HCEC 1CT (cell line): Measurements from ENCODE around the gene KCNJ6.
"Not testable (repeated sequence)": the region's sequence is repeated elsewhere in the genome, so short reads cannot be mapped to it uniquely, and the experiment has no call there.

ENCODE experiments used
- DNase-seq: peaks from one replicate; pipeline ENCODE4 v3.0.0-alpha.2; 2017

The KCNJ6 gene

DNA sequence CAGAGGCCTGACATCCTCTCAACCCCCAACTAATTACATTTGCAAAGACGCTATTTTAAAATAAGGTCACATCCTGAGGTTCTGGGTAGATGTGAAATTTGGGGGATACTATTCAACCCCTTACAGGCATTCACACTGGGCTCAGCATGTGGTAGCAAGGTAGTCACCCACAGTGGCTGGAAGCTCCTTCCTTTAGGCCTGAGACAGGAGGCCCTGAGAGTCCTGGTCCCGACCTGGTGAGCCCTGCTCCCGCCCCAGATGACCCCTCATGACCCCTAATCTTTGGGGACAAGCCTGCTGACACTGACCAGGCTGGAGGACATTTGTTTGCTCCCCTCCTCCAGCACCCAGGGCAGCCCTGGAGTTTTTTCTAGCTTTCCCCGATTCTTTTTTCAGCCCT is 323.8 kb downstream of the KCNJ6 start:
- DNase-seq = no peak

GRCh38 chr21:37591994-37592393 is 324.3 kb downstream of the KCNJ6 start:
- not testable (repeated sequence) for DNase-seq

DNA sequence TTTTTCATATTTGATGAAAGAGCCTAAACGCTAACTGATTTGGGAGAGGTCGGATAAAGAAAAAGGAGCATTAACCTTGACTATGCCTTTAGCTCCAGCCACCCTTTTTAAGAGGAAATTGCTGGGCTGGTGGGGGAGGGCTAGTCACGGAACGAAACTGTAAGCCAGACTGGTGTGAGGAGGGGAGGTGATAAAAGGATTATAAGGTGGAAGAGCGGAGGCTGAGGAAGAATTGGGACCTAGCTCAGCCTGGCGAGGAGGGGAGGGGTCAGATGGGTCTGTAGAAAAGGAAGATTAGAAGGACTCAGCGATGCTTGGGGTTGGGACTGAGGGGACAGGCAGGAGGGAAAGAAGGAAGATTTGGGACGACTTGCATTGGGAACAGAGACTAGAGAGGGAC is 325.4 kb downstream of the KCNJ6 start:
- not testable (repeated sequence) for DNase-seq

DNA sequence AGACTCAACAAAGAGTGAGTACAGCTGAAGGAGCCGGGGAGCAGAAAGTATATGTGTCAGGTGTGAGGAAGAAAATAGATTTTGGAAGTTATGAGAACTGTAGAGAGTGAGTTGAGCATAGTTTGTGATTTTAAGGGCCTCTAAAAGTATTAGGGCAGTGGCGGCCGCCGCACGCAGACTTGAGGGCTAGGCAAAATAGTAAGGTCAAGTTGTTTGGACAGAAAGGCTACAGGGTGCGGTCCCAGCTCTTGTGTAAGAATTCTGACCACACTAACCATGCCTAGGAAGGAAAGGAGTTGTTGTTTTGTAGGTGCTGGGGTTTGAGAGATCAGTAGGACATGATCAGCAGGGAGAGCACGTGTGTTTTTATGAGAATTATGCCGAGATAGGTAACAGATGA is 327.6 kb downstream of the KCNJ6 start:
- DNase-seq = not testable (repeated sequence)

- DNase-seq = no peak
Measured at GRCh38 chr21:37587635-37588177, 328.6 kb downstream of the KCNJ6 start.

DNA sequence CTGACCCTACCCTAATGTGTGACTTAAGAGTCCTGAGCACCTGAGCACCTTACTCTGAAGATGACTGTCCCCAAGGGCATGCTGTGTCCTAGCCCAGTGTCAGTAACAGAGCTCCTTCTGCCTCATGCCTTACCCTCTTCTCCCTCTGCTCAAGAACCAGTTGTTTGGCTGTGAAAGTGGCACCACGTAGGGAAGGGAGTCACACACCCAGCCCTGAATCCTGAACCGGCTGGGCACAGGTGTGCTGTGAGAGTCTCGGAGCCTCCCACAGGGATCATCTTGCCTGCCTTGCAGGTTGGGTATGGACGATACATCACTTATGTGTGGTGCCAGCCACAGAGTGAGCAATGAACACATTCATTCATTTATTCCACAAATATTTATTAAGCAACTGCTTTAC is 329.1 kb downstream of the KCNJ6 start:
- no peak for DNase-seq

DNA sequence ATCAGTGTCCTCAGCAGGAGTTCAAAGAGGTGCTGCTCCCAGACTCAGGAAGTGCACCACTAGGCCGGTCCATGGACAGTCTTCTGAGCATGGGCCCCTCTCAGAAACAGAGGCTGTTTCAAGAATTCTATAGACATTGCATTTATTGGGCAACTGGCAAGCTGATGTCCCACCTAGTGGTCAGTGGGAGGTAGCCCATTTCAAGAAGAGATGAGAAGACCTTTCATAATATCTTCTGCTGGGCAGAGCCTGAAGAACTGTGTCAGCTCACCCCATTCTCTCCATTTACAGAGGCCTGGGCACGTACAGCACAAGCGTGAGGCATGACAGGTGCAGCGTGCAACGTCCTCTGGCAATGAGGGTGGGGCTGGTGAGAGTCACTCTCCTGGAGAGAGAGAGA is 333.7 kb downstream of the KCNJ6 start:
- peak; percentile 70 for DNase-seq

DNA sequence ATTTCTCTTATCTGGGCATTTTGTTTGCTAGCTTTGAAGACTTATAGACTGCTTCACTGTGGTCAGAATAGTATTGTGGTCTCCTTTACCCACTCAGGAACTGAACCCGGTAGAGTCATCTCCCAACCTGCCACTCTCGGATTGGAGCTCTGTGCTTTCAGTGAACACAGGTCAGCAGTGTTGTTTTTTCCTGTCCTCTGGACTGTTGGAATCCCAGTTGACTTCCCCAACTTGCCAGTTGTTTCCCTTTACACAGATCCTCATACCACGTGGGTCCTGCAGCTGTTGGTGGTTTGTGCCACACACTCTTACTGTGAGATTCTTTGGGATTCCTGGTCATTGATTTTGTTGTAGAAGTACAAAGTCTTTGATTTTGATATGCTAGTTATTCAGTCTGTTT is 335.6 kb downstream of the KCNJ6 start:
- DNase-seq = no peak

DNA sequence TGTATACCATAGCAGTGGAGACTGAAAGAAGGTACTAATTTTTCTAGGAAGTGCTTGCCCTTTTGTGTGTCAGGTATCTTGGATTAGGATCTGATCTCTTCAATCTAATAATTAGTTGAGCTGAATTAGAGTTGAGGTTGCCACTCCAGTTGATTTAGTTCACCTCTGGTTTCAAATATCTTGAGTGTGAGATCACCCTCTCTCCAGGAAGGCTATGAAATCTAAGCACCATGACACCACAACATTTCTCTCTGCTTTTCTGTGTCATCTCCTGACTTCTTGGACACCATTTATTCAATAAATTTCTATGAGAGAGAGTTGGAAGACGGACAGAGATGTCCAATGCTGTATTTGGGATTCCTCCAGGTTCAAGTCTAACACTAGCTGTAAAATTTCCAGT is 336.9 kb downstream of the KCNJ6 start:
- DNase-seq = no peak

- DNase-seq = no peak
Measured at GRCh38 chr21:37578471-37579126, 337.7 kb downstream of the KCNJ6 start.

GRCh38 chr21:37576929-37577328 is 339.3 kb downstream of the KCNJ6 start:
- DNase-seq = not testable (repeated sequence)

GRCh38 chr21:37575580-37575979 is 340.7 kb downstream of the KCNJ6 start:
- DNase-seq = no peak

- DNase-seq = no peak
Measured at GRCh38 chr21:37574751-37575150, 341.5 kb downstream of the KCNJ6 start.

- DNase-seq = no peak
Measured at GRCh38 chr21:37574316-37574715, 341.9 kb downstream of the KCNJ6 start.

DNA sequence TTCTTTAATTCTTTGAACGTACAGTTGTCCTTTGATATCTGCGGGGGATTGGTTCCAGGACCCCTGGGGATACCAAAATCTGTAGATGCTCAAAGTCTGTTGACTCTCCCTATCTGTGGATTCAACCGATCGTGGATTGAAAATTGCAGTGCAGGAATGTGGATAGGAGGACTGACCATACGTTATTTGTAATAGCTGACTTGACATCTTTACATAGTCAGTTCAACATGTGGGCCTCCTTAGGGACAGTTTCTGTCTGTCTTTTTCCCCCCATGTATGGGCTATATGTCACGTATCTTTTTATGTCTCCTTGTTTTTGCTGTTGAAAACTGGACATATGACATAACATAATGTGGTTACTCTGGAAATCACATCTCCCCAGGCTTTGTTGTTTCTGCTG is 344.8 kb downstream of the KCNJ6 start:
- DNase-seq = no peak

- no peak for DNase-seq
Measured at GRCh38 chr21:37568916-37569315, 347.3 kb downstream of the KCNJ6 start.

- no peak for DNase-seq
Measured at GRCh38 chr21:37568415-37568814, 347.8 kb downstream of the KCNJ6 start.

DNA sequence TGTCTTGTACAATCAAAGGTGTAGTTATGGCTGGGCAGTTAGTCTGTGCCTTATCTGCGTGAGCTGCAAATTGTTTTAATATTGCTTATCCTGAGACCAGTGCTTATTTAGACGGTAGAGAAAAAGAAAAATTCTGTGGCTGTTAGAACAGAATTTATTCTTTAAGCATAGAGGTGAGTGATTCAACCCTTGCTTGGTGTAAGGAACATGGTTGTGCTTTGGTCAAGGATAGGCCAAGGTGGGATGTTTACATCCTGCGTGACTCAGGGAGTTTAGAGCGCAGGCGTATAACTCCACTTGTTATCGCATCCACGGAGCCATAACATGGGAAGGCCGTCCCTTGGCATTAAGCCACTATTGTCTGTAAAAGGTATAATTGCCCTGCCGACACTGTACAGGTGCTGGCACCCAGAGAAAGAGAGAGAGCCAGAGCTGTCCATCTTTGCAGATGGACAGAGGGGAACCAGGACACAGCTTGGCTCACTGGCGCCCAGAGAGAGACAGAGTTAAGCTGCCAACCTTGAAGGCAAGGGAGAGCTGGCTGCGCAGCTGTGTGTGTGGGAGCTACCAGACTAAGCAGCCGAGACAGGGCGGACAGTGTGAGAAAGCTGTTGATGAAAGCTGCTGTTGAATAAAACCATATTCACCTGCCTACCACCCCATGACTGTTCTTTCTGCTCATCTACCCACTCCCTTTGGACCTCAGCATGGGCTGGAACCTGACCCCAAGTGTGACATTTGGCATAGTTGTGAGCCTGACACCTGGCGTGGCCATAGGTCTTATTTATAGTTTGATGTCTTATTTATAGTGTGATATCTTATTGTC is 349.3 kb downstream of the KCNJ6 start:
- no peak for DNase-seq

GRCh38 chr21:37565530-37566223 is 350.6 kb downstream of the KCNJ6 start:
- peak; percentile 72 for DNase-seq

DNA sequence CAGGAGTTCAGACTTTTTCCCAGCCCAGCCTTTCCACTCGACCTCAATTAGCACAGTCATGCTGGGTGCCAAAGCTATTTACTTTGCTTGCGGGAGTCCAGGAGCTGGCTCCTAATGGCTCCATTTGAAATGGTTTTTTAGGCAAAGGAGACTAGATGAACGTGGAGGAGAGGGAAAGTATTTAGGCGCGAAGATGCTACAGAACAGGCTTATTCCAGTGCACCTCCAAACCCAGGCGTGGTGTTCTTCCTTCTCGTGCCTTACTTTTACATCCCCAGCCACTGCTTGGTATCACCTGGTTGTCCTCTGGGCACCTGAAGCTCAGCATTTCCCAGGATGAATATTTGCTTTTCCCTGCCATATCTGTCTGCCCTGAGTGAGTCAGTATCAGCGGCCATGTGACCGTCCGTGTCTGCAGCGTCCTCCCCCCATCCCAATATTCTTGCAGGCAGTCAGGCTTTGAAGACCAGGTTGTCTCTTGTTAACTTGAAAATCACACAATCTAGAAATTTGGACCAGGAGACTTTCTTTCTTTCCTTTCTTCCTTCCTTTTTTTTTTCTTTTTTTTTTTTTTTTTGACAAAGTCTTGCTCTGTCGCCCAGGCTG is 351.2 kb downstream of the KCNJ6 start:
- DNase-seq = peak; percentile 23

GRCh38 chr21:37564341-37564923 is 351.8 kb downstream of the KCNJ6 start:
- peak; percentile 99 for DNase-seq

- peak; percentile 94 for DNase-seq
Measured at GRCh38 chr21:37563641-37564340, 352.5 kb downstream of the KCNJ6 start.
